Endodermal cell (in vitro differentiated cells): ENCODE measurements around the gene MAST3. TPM values are rescaled to one million over a fixed set of nuclear protein-coding genes. Genes with fewer than 3 reads are reported as not detected.

Experiments used
- DNase-seq: peaks from one replicate; pipeline ENCODE4 v3.0.0-alpha.2; 2017
- H3K27ac ChIP-seq: 2 replicates; pipeline ENCODE4 v1.5.1; 2013; ENCODE audit warnings: mild to moderate bottlenecking, low read depth, low read length, moderate library complexity
- H3K27me3 ChIP-seq: 2 replicates; pipeline ENCODE4 v1.6.1; 2013; ENCODE audit warnings: mild to moderate bottlenecking, low read length, moderate library complexity; ENCODE audit not compliant: insufficient read depth, control insufficient read depth, poor library complexity, severe bottlenecking
- H3K36me3 ChIP-seq: 2 replicates; pipeline ENCODE4 v1.7.0; 2013; ENCODE audit warnings: mild to moderate bottlenecking, low read length, moderate library complexity; ENCODE audit not compliant: control insufficient read depth, insufficient read depth
- H3K4me1 ChIP-seq: one replicate; pipeline ENCODE4 v1.7.0; 2013; ENCODE audit warnings: low read length; ENCODE audit not compliant: control insufficient read depth, insufficient read depth
- H3K4me3 ChIP-seq: 2 replicates; pipeline ENCODE4 v1.5.1; 2013; ENCODE audit warnings: mild to moderate bottlenecking, low read length, moderate library complexity
- H3K9ac ChIP-seq: 2 replicates; pipeline ENCODE4 v1.6.1; 2013; ENCODE audit warnings: mild to moderate bottlenecking, low read length, moderate library complexity; ENCODE audit not compliant: poor library complexity, severe bottlenecking; ENCODE audit errors: extremely low read depth
- H3K9me3 ChIP-seq: 2 replicates; pipeline ENCODE4 v1.6.1; 2013; ENCODE audit warnings: mild to moderate bottlenecking, low read length, moderate library complexity; ENCODE audit not compliant: control insufficient read depth
- H3K27ac Mint-ChIP-seq: 2 replicates; pipeline ENCODE4 v1.8.0; 2020; ENCODE audit warnings: mixed read lengths
- H3K27me3 Mint-ChIP-seq: 2 replicates; pipeline ENCODE4 v1.8.0; 2021; ENCODE audit warnings: mild to moderate bottlenecking, mixed read lengths; ENCODE audit not compliant: insufficient read depth
- H3K36me3 Mint-ChIP-seq: 2 replicates; pipeline ENCODE4 v1.8.0; 2020; ENCODE audit warnings: low read depth, mixed read lengths
- H3K4me1 Mint-ChIP-seq: 2 replicates; pipeline ENCODE4 v1.8.0; 2020; ENCODE audit warnings: mixed read lengths
- H3K4me3 Mint-ChIP-seq: 2 replicates; pipeline ENCODE4 v1.8.0; 2020; ENCODE audit warnings: mild to moderate bottlenecking, moderate library complexity, mixed read lengths
- H3K9me3 Mint-ChIP-seq: 2 replicates; pipeline ENCODE4 v1.8.0; 2020; ENCODE audit warnings: mild to moderate bottlenecking, mixed read lengths
- CTCF ChIP-seq: fragments of 200-600 bp; sonication (generic); conservative IDR thresholded peaks from 2 replicates; pipeline ENCODE4 v1.5.0; 2021; ENCODE audit warnings: antibody characterized with exemption, mild to moderate bottlenecking
- WGBS, 2 experiments: methylation state at CpG; one replicate each; pipeline versions ENCODE4 v1.1.5 to v1.1.7; 2013; ENCODE audit warnings: missing lambda C conversion rate in 2 of 2, mixed read lengths in 1 of 2; ENCODE audit not compliant: insufficient coverage in 1 of 2, insufficient read length in 1 of 2; 5-methylcytosine and 5-hydroxymethylcytosine counted together
- total RNA-seq, 2 donors: library from RNA; stranded (reverse); fragmentation: NEBNext Ultra II Directional in 1 of 2; extraction: Animal tissue kit (Norgen Biotek cat#: 25700) in 1 of 2; gene quantifications; 2 replicates in 1 of 2; 3 replicates in 1 of 2; pipeline ENCODE4 v1.2.1, GENCODE V29; 2021

Gene MAST3
- total RNA-seq, 2 donors from 2014 or later = 13.0 to 15.1 TPM

GRCh38 chr19:18108897-18109296 lies 11.3 kb downstream of the MAST3 start:
- Histone ChIP-seq H3K9ac (no peak overlapping the region), H3K4me1 (peaks cover 9% of the 10 kb centered on the region), H3K27me3 (peaks cover 10% of the 10 kb centered on the region), H3K4me3 (no peak overlapping the region), H3K9me3 (no peaks in the 10 kb centered on the region), H3K36me3 (no peaks in the 10 kb centered on the region), H3K27ac (no peak overlapping the region)
- Mint-ChIP-seq H3K4me3 (peak overlapping the region; percentile 66), H3K27me3 (peaks cover 27% of the 10 kb centered on the region), H3K9me3 (no peaks in the 10 kb centered on the region), H3K4me1 (peaks cover 13% of the 10 kb centered on the region), H3K27ac (peak overlapping the region; percentile 49), H3K36me3 (peaks cover 2% of the 10 kb centered on the region)
- no peak for TF ChIP-seq CTCF
- 79 to 81% methylated on average over 2 of the region's 2 CpGs for WGBS, 2 experiments
- DNase-seq = no peak

- TF ChIP-seq CTCF = no peak
- Mint-ChIP-seq H3K9me3 (no peaks in the 10 kb centered on the region), H3K27ac (peak overlapping the region; percentile 49), H3K4me1 (peaks cover 13% of the 10 kb centered on the region), H3K4me3 (peak overlapping the region; percentile 66), H3K36me3 (peaks cover 2% of the 10 kb centered on the region), H3K27me3 (peaks cover 27% of the 10 kb centered on the region)
- no peaks in the 10 kb centered on the region for H3K9me3 ChIP-seq
- peak overlapping the region; percentile 20 for H3K9ac ChIP-seq
- H3K36me3 ChIP-seq = no peaks in the 10 kb centered on the region
- no peak overlapping the region for H3K27ac ChIP-seq
- 49 to 61% methylated on average over 11 to 12 of the region's 12 CpGs for WGBS, 2 experiments
- H3K27me3 ChIP-seq = peaks cover 10% of the 10 kb centered on the region
- DNase-seq = no peak
- peak overlapping the region; percentile 80 for H3K4me3 ChIP-seq
- H3K4me1 ChIP-seq = peaks cover 9% of the 10 kb centered on the region
Measured at GRCh38 chr19:18109341-18109732, 11.8 kb downstream of the MAST3 start.

- peaks cover 2% of the 10 kb centered on the region for H3K36me3 Mint-ChIP-seq
- no peak overlapping the region for H3K27ac ChIP-seq
Measured at GRCh38 chr19:18109733-18110608, 12.4 kb downstream of the MAST3 start.

More at GRCh38 chr19:18109733-18110608, 12.4 kb downstream of the MAST3 start:
- Histone ChIP-seq H3K4me1 (peaks cover 9% of the 10 kb centered on the region), H3K4me3 (peak overlapping the region; percentile 80), H3K9me3 (no peaks in the 10 kb centered on the region), H3K27me3 (peaks cover 10% of the 10 kb centered on the region), H3K9ac (peak overlapping the region; percentile 20), H3K36me3 (no peaks in the 10 kb centered on the region)
- 1 to 2% methylated on average over 36 to 92 of the region's 92 CpGs for WGBS, 2 experiments
- Mint-ChIP-seq H3K27ac (no peak overlapping the region), H3K9me3 (no peaks in the 10 kb centered on the region), H3K27me3 (peaks cover 27% of the 10 kb centered on the region), H3K4me1 (peaks cover 12% of the 10 kb centered on the region), H3K4me3 (peak overlapping the region; percentile 66)
- TF ChIP-seq CTCF = no peak
- peak; percentile 78 for DNase-seq
